MCF 10A (cell line): Measurements from ENCODE around the gene SPRR5. TPM values are rescaled to one million over a fixed set of nuclear protein-coding genes. Genes with fewer than 3 reads are reported as not detected.

ENCODE experiments used
- BruUV-seq: library from RNA; stranded (reverse); fragments of 400-500 nt; replicated peaks from 2 replicates; lab custom pipeline; 2021; lab: Mats Ljungman, UMichigan
- CTCF ChIA-PET: fragments of 300-600 bp; sonication (Branson Sonifier 250); formaldehyde crosslinking; extraction: SDS; loops from one replicate; lab custom pipeline; 2021; ENCODE audit warnings: antibody characterized with exemption, inconsistent platforms; lab: Yijun Ruan, JAX
- POLR2A ChIA-PET: fragments of 300-600, 350-650 bp; sonication (Branson Sonifier 250); formaldehyde crosslinking; extraction: SDS; loops from one replicate; lab custom pipeline; 2020; ENCODE audit warnings: antibody characterized with exemption, inconsistent platforms; lab: Yijun Ruan, JAX
- DNase-seq: peaks from one replicate; pipeline ENCODE4 v3.0.0-alpha.2; 2018; ENCODE audit not compliant: unreplicated experiment
- H3K27ac Mint-ChIP-seq: one replicate; pipeline ENCODE4 v1.8.0; 2022; ENCODE audit warnings: mild to moderate bottlenecking, low read depth, mixed read lengths; ENCODE audit not compliant: unreplicated experiment
- H3K27me3 Mint-ChIP-seq: one replicate; pipeline ENCODE4 v1.8.0; 2022; ENCODE audit warnings: mixed read lengths; ENCODE audit not compliant: insufficient read depth, unreplicated experiment
- H3K36me3 Mint-ChIP-seq: one replicate; pipeline ENCODE4 v1.8.0; 2022; ENCODE audit warnings: mild to moderate bottlenecking, moderate library complexity, mixed read lengths; ENCODE audit not compliant: insufficient read depth, unreplicated experiment
- H3K4me1 Mint-ChIP-seq: one replicate; pipeline ENCODE4 v1.8.0; 2022; ENCODE audit warnings: mixed read lengths; ENCODE audit not compliant: insufficient read depth, unreplicated experiment
- H3K4me3 Mint-ChIP-seq: one replicate; pipeline ENCODE4 v1.8.0; 2022; ENCODE audit warnings: mild to moderate bottlenecking, moderate library complexity, mixed read lengths; ENCODE audit not compliant: unreplicated experiment
- H3K9me3 Mint-ChIP-seq: one replicate; pipeline ENCODE4 v1.8.0; 2022; ENCODE audit warnings: mixed read lengths; ENCODE audit not compliant: unreplicated experiment
- CTCF ChIP-seq: fragments of 200-600 bp; IDR thresholded peaks from one replicate; pipeline ENCODE4 v1.8.0; 2022; ENCODE audit warnings: antibody characterized with exemption, mild to moderate bottlenecking; ENCODE audit not compliant: unreplicated experiment
- intact Hi-C: fragments of 100-400 bp; cut with micrococcal nuclease; formaldehyde crosslinking; loops from 2 replicates; pipeline ENCODE4 v1.14.1; 2022
- total RNA-seq: library from RNA; stranded (reverse); gene quantifications from 2 replicates; pipeline ENCODE4 v1.2.3, GENCODE V29; 2022

SPRR5 gene
- total RNA-seq, 1 experiment from 2014 or later, result not detected

- Mint-ChIP-seq H3K27ac (no peak overlapping the region), H3K4me3 (no peak overlapping the region), H3K4me1 (peaks cover 28% of the 10 kb centered on the region), H3K9me3 (no peaks in the 10 kb centered on the region), H3K36me3 (no peaks in the 10 kb centered on the region), H3K27me3 (no peaks in the 10 kb centered on the region)
- no TSS peak for BruUV-seq
- intact Hi-C loops, result no loop called here
- TF ChIP-seq CTCF, result no peak
- CTCF ChIA-PET, result interaction anchor here (0.6 to 5.3 kb wide), 4 partner anchors 32 to 1267 kb away, joined by 3 to 46 read pairs (median 4); no protein-coding TSS in a partner anchor
- POLR2A ChIA-PET, result interaction anchor here (1.2 kb wide), 1 partner anchor 13 kb away, joined by 3 read pairs; no protein-coding TSS in a partner anchor
- no peak for DNase-seq
These were observed 44.4 kb upstream of the SPRR5 start for GRCh38 chr1:152902636-152903035.

- POLR2A ChIA-PET, result interaction anchor here (0.6 to 1.7 kb wide), 4 partner anchors 10 to 480 kb away, joined by 3 to 6 read pairs (median 3); no protein-coding TSS in a partner anchor
- DNase-seq, result peak; percentile 58
- BruUV-seq, result no TSS peak
- no peaks in the 10 kb centered on the region for H3K9me3 Mint-ChIP-seq
- H3K4me3 Mint-ChIP-seq, result no peak overlapping the region
- intact Hi-C loops, result no loop called here
- CTCF ChIA-PET, result interaction anchor here (0.7 to 5.3 kb wide), 8 partner anchors 21 to 506 kb away, joined by 3 to 46 read pairs (median 4); no protein-coding TSS in a partner anchor
- H3K36me3 Mint-ChIP-seq, result no peaks in the 10 kb centered on the region
- no peaks in the 10 kb centered on the region for H3K27me3 Mint-ChIP-seq
- H3K4me1 Mint-ChIP-seq, result peaks cover 28% of the 10 kb centered on the region
- TF ChIP-seq CTCF, result no peak
- H3K27ac Mint-ChIP-seq, result peak overlapping the region; percentile 89
These were observed 42.1 kb upstream of the SPRR5 start for GRCh38 chr1:152904688-152905440.

GRCh38 chr1:152906023-152906565, 40.9 kb upstream of the SPRR5 start:
- Mint-ChIP-seq H3K9me3 (no peaks in the 10 kb centered on the region), H3K27ac (peak overlapping the region; percentile 89), H3K36me3 (no peaks in the 10 kb centered on the region), H3K4me3 (no peak overlapping the region), H3K27me3 (no peaks in the 10 kb centered on the region), H3K4me1 (peaks cover 28% of the 10 kb centered on the region)
- DNase-seq, result peak; percentile 81
- intact Hi-C loops, result loop anchor here (1.0 kb wide), 1 partner anchor 35 kb away; no protein-coding TSS in a partner anchor
- TF ChIP-seq CTCF, result no peak
- ChIA-PET POLR2A (interaction anchor here (0.7 to 1.7 kb wide), 5 partner anchors 10 to 286 kb away, joined by 3 to 6 read pairs (median 3); no protein-coding TSS in a partner anchor), CTCF (interaction anchor here (0.5 to 5.3 kb wide), 9 partner anchors 10 to 266 kb away, joined by 3 to 46 read pairs (median 3); partner anchors contain the start of genes SMCP and SPRR2D)
- no TSS peak for BruUV-seq
